NCI-H446 (cell line): ENCODE results near the gene CPEB4.
A peak's percentile ranks its signal among the peaks of the same experiment; 100 is the strongest.

ENCODE experiments used
- DNase-seq, 2 experiments: peaks; one replicate each; lab custom pipeline; 2025; lab: John Stamatoyannopoulos, UW

The CPEB4 gene

GRCh38 chr5:173915310-173916014 is 27.3 kb downstream of the CPEB4 start:
- no peak for DNase-seq

- no peak for DNase-seq
These were observed 28.1 kb downstream of the CPEB4 start for GRCh38 chr5:173916233-173916632.

GRCh38 chr5:173917788-173918786 is 29.9 kb downstream of the CPEB4 start:
- peak; percentile 75 to 87 for DNase-seq

- no peak for DNase-seq
These were observed 31.3 kb downstream of the CPEB4 start for GRCh38 chr5:173919443-173919842.

- no peak for DNase-seq
These were observed 32.0 kb downstream of the CPEB4 start for GRCh38 chr5:173920024-173920753.

GRCh38 chr5:173920866-173921555 is 32.9 kb downstream of the CPEB4 start:
- no peak for DNase-seq

GRCh38 chr5:173922527-173922926 is 34.4 kb downstream of the CPEB4 start:
- no peak for DNase-seq

GRCh38 chr5:173923218-173924095 is 35.3 kb downstream of the CPEB4 start:
- DNase-seq = no peak

GRCh38 chr5:173924899-173925298 is 36.8 kb downstream of the CPEB4 start:
- DNase-seq = no peak

GRCh38 chr5:173925449-173926071 is 37.4 kb downstream of the CPEB4 start:
- DNase-seq = peak in 1 of 2 experiments; percentile 17

GRCh38 chr5:173926359-173926758 is 38.2 kb downstream of the CPEB4 start:
- DNase-seq = peak in 1 of 2 experiments; percentile 7

GRCh38 chr5:173928871-173929574 is 40.9 kb downstream of the CPEB4 start:
- no peak for DNase-seq

- no peak for DNase-seq
These were observed 44.6 kb downstream of the CPEB4 start for GRCh38 chr5:173932695-173933139.

- no peak for DNase-seq
These were observed 45.8 kb downstream of the CPEB4 start for GRCh38 chr5:173933901-173934300.

GRCh38 chr5:173935396-173935795 is 47.2 kb downstream of the CPEB4 start:
- no peak for DNase-seq

- no peak for DNase-seq
These were observed 52.1 kb downstream of the CPEB4 start for GRCh38 chr5:173940269-173940668.

- DNase-seq = no peak
These were observed 53.0 kb downstream of the CPEB4 start for GRCh38 chr5:173941102-173941501.

- DNase-seq = no peak
These were observed 53.7 kb downstream of the CPEB4 start for GRCh38 chr5:173941758-173942401.

GRCh38 chr5:173944511-173944910 is 56.4 kb downstream of the CPEB4 start:
- peak in 1 of 2 experiments; percentile 9 for DNase-seq
